Naive thymus-derived CD8-positive, alpha-beta T cell (primary cell): Measurements from ENCODE around the gene RIOK3. TPM values are rescaled to one million over a fixed set of nuclear protein-coding genes. Genes with fewer than 3 reads are reported as not detected.
"Not testable (repeated sequence)": the region's sequence is repeated elsewhere in the genome, so short reads cannot be mapped to it uniquely, and the experiment has no call there.

ENCODE experiments used
- ATAC-seq, 2 donors: fragments of 150-1000 bp; cut with Tn5 transposase in 1 of 2; sonication (Bioruptor Pico), chemical (Tn5 transposase) in 1 of 2; 1 replicate in 1 of 2; 2 replicates in 1 of 2; pipeline ENCODE4 v1.10.0; 2021; ENCODE audit warnings: mild to moderate bottlenecking in 2 of 2, moderate library complexity in 2 of 2
- POLR2A ChIA-PET: fragments of 350-600 bp; sonication (Branson Sonifier 250); formaldehyde crosslinking; loops from one replicate; lab custom pipeline; 2021; ENCODE audit warnings: antibody characterized with exemption; lab: Charles Lee
- DNase-seq, 10 donors: peaks; one replicate each; pipeline versions ENCODE4 v3.0.0 to v3.0.0-alpha.2; 2020 to 2022
- H3K27ac Mint-ChIP-seq, 10 donors: one replicate each; pipeline ENCODE4 v1.8.0; 2020 to 2022; ENCODE audit warnings: mild to moderate bottlenecking in 10 of 10, mixed read lengths in 10 of 10, moderate library complexity in 4 of 10, inconsistent platforms in 1 of 10
- H3K27me3 Mint-ChIP-seq, 5 donors: one replicate each; pipeline ENCODE4 v1.8.0; 2021 to 2022; ENCODE audit warnings: mixed read lengths in 5 of 5
- H3K36me3 Mint-ChIP-seq, 3 donors: one replicate each; pipeline ENCODE4 v1.8.0; 2020 to 2022; ENCODE audit warnings: mixed read lengths in 3 of 3, mild to moderate bottlenecking in 2 of 3, inconsistent platforms in 1 of 3
- H3K4me1 Mint-ChIP-seq, 4 donors: one replicate each; pipeline ENCODE4 v1.8.0; 2021 to 2022; ENCODE audit warnings: mixed read lengths in 4 of 4
- H3K4me3 Mint-ChIP-seq, 10 donors: one replicate each; pipeline ENCODE4 v1.8.0; 2020 to 2022; ENCODE audit warnings: mild to moderate bottlenecking in 10 of 10, mixed read lengths in 10 of 10, moderate library complexity in 6 of 10, inconsistent platforms in 1 of 10
- H3K9me3 Mint-ChIP-seq, 9 donors: one replicate each; pipeline ENCODE4 v1.8.0; 2020 to 2022; ENCODE audit warnings: mixed read lengths in 9 of 9, mild to moderate bottlenecking in 3 of 9, inconsistent platforms in 1 of 9, moderate library complexity in 1 of 9
- polyA plus RNA-seq, 3 donors: library from polyadenylated mRNA; unstranded; fragments of 300-500 nt; fragmentation: Illumina TruSeq; gene quantifications; one replicate each; pipeline ENCODE4 v1.2.3, GENCODE V29; 2021
- total RNA-seq, 8 experiments: library from RNA in 2 of 8; stranded (reverse) in 2 of 8; gene quantifications; one replicate each; pipeline ENCODE4 v1.2.3 and lab custom pipeline; 2021 to 2026

RIOK3 gene
- total and polyA plus RNA-seq, 5 experiments from 2014 or later, result 19.2 to 79.6 (median 27.7) TPM

GRCh38 chr18:23502516-23503037 is 49.5 kb downstream of the RIOK3 start:
- Mint-ChIP-seq H3K36me3 (peaks cover 0 to 19% (median 0%) of the 10 kb centered on the region in 3 donors), H3K27me3 (no peaks in the 10 kb centered on the region), H3K4me3 (peak overlapping the region; percentile 80 to 97 (median 90)), H3K4me1 (peaks cover 23 to 77% (median 46%) of the 10 kb centered on the region in 4 donors), H3K27ac (peak overlapping the region; percentile 90 to 96 (median 93)), H3K9me3 (no peaks in the 10 kb centered on the region)
- DNase-seq (no peak), ATAC-seq (no peak)
- POLR2A ChIA-PET, result interaction anchor here (0.7 to 1.8 kb wide), 7 partner anchors 13 to 83 kb away, joined by 3 to 9 read pairs (median 6); partner anchors contain the start of genes NPC1 and RIOK3

GRCh38 chr18:23503038-23503962 is 50.2 kb downstream of the RIOK3 start, which contains the start of gene RMC1:
RMC1 (plus strand) TSS chr18:23503511; CDS start chr18:23503619, 108 bp downstream.
- Mint-ChIP-seq H3K27ac (peak within 1 kb of the TSS; percentile 92 to 96 (median 95)), H3K27me3 (no peaks in the 10 kb centered on the region), H3K36me3 (peaks cover 0 to 26% (median 6%) of the 10 kb centered on the region in 3 donors), H3K4me1 (peaks cover 25 to 76% (median 53%) of the 10 kb centered on the region in 4 donors), H3K4me3 (peak within 1 kb of the TSS; percentile 91 to 97 (median 95)), H3K9me3 (no peaks in the 10 kb centered on the region)
- POLR2A ChIA-PET, result interaction anchor here (0.6 to 1.8 kb wide), 7 partner anchors 12 to 83 kb away, joined by 3 to 9 read pairs (median 6); partner anchors contain the start of genes NPC1 and RIOK3
- ATAC-seq, result peak; percentile 89
- peak; percentile 90 to 99 (median 96) for DNase-seq

GRCh38 chr18:23503963-23504344 is 50.9 kb downstream of the RIOK3 start:
- no peak for ATAC-seq

GRCh38 chr18:23504720-23505119 is 51.6 kb downstream of the RIOK3 start:
- peak overlapping the region; percentile 91 to 97 (median 95) for H3K4me3 Mint-ChIP-seq
- H3K4me1 Mint-ChIP-seq, result peaks cover 24 to 66% (median 52%) of the 10 kb centered on the region in 4 donors
- H3K27me3 Mint-ChIP-seq, result no peaks in the 10 kb centered on the region
- peaks cover 0 to 36% (median 10%) of the 10 kb centered on the region in 3 donors for H3K36me3 Mint-ChIP-seq
- ATAC-seq, result no peak
- no peaks in the 10 kb centered on the region for H3K9me3 Mint-ChIP-seq
- POLR2A ChIA-PET, result no interaction called here
- no peak for DNase-seq
- peak overlapping the region in 9 of 10 donors; percentile 75 to 95 (median 94) for H3K27ac Mint-ChIP-seq

More at GRCh38 chr18:23503963-23504344, 50.9 kb downstream of the RIOK3 start:
- POLR2A ChIA-PET, result interaction anchor here (0.6 to 1.8 kb wide), 4 partner anchors 11 to 82 kb away, joined by 3 to 7 read pairs (median 4); partner anchors contain the start of gene NPC1
- H3K4me3 Mint-ChIP-seq, result peak overlapping the region; percentile 91 to 97 (median 95)
- peaks cover 27 to 73% (median 54%) of the 10 kb centered on the region in 4 donors for H3K4me1 Mint-ChIP-seq
- H3K27ac Mint-ChIP-seq, result peak overlapping the region; percentile 91 to 95 (median 94)
- no peaks in the 10 kb centered on the region for H3K9me3 Mint-ChIP-seq
- H3K36me3 Mint-ChIP-seq, result peaks cover 0 to 33% (median 10%) of the 10 kb centered on the region in 3 donors
- no peaks in the 10 kb centered on the region for H3K27me3 Mint-ChIP-seq
- peak in 3 of 10 donors; percentile 9 to 29 (median 26) for DNase-seq

GRCh38 chr18:23506393-23506792 is 53.3 kb downstream of the RIOK3 start:
- ATAC-seq (no peak), DNase-seq (no peak)
- peaks cover 0 to 53% (median 20%) of the 10 kb centered on the region in 3 donors for H3K36me3 Mint-ChIP-seq
- peak overlapping the region in 4 of 10 donors; percentile 7 to 52 (median 30) for H3K4me3 Mint-ChIP-seq
- no peaks in the 10 kb centered on the region for H3K9me3 Mint-ChIP-seq
- H3K27ac Mint-ChIP-seq, result no peak overlapping the region
- H3K27me3 Mint-ChIP-seq, result no peaks in the 10 kb centered on the region
- POLR2A ChIA-PET, result no interaction called here
- H3K4me1 Mint-ChIP-seq, result peaks cover 24 to 63% (median 52%) of the 10 kb centered on the region in 4 donors

- H3K9me3 Mint-ChIP-seq, DNase-seq, H3K27me3 Mint-ChIP-seq, H3K4me3 Mint-ChIP-seq, POLR2A ChIA-PET, ATAC-seq: not testable (repeated sequence)
- peak overlapping the region in 2 of 10 donors; percentile 25 to 32 for H3K27ac Mint-ChIP-seq
- peaks cover 16 to 50% (median 34%) of the 10 kb centered on the region in 4 donors for H3K4me1 Mint-ChIP-seq
- H3K36me3 Mint-ChIP-seq, result peaks cover 0 to 78% (median 24%) of the 10 kb centered on the region in 3 donors
These were observed 57.8 kb downstream of the RIOK3 start for GRCh38 chr18:23510923-23511322.

- H3K9me3 Mint-ChIP-seq, H3K4me3 Mint-ChIP-seq, POLR2A ChIA-PET, H3K27me3 Mint-ChIP-seq, ATAC-seq, DNase-seq: not testable (repeated sequence)
- Mint-ChIP-seq H3K36me3 (peaks cover 0 to 81% (median 24%) of the 10 kb centered on the region in 3 donors), H3K27ac (peak overlapping the region in 5 of 10 donors; percentile 41 to 69 (median 59)), H3K4me1 (peaks cover 15 to 45% (median 29%) of the 10 kb centered on the region in 4 donors)
These were observed 59.1 kb downstream of the RIOK3 start for GRCh38 chr18:23512216-23512615.

GRCh38 chr18:23512641-23513040 is 59.6 kb downstream of the RIOK3 start:
- Mint-ChIP-seq H3K9me3 (no peaks in the 10 kb centered on the region), H3K4me3 (no peak overlapping the region), H3K4me1 (peaks cover 13 to 40% (median 26%) of the 10 kb centered on the region in 4 donors), H3K36me3 (peaks cover 0 to 81% (median 23%) of the 10 kb centered on the region in 3 donors), H3K27ac (peak overlapping the region in 9 of 10 donors; percentile 10 to 80 (median 58)), H3K27me3 (no peaks in the 10 kb centered on the region)
- DNase-seq (no peak), ATAC-seq (no peak)
- POLR2A ChIA-PET, result no interaction called here

- Mint-ChIP-seq H3K27ac (peak overlapping the region in 7 of 10 donors; percentile 2 to 84 (median 28)), H3K9me3 (no peaks in the 10 kb centered on the region), H3K27me3 (no peaks in the 10 kb centered on the region), H3K4me3 (no peak overlapping the region), H3K4me1 (peaks cover 9 to 29% (median 15%) of the 10 kb centered on the region in 4 donors), H3K36me3 (peaks cover 0 to 82% (median 19%) of the 10 kb centered on the region in 3 donors)
- POLR2A ChIA-PET, result interaction anchor here (1.0 to 1.5 kb wide), 3 partner anchors 13 to 71 kb away, joined by 4 to 8 read pairs (median 4); partner anchors contain the start of genes NPC1 and RMC1
- DNase-seq (peak; percentile 51 to 83 (median 68)), ATAC-seq (peak; percentile 99)
These were observed 62.9 kb downstream of the RIOK3 start for GRCh38 chr18:23515911-23516546.

GRCh38 chr18:23519734-23520133 is 66.6 kb downstream of the RIOK3 start:
- H3K4me3 Mint-ChIP-seq, result no peak overlapping the region
- POLR2A ChIA-PET, result no interaction called here
- peaks cover 5 to 11% (median 6%) of the 10 kb centered on the region in 4 donors for H3K4me1 Mint-ChIP-seq
- H3K27me3 Mint-ChIP-seq, result no peaks in the 10 kb centered on the region
- ATAC-seq, result no peak
- H3K36me3 Mint-ChIP-seq, result peaks cover 0 to 86% (median 36%) of the 10 kb centered on the region in 3 donors
- no peak for DNase-seq
- no peaks in the 10 kb centered on the region for H3K9me3 Mint-ChIP-seq
- peak overlapping the region in 2 of 10 donors; percentile 31 to 44 for H3K27ac Mint-ChIP-seq

GRCh38 chr18:23521271-23521670 is 68.2 kb downstream of the RIOK3 start:
- POLR2A ChIA-PET, result no interaction called here
- Mint-ChIP-seq H3K27ac (peak overlapping the region in 2 of 10 donors; percentile 16 to 24), H3K4me3 (no peak overlapping the region)

More at GRCh38 chr18:23521271-23521670, 68.2 kb downstream of the RIOK3 start:
- no peaks in the 10 kb centered on the region for H3K27me3 Mint-ChIP-seq
- no peaks in the 10 kb centered on the region for H3K9me3 Mint-ChIP-seq
- DNase-seq (no peak), ATAC-seq (no peak)
- H3K36me3 Mint-ChIP-seq, result peaks cover 0 to 92% (median 36%) of the 10 kb centered on the region in 3 donors
- H3K4me1 Mint-ChIP-seq, result peaks cover 0 to 5% (median under 1%) of the 10 kb centered on the region in 4 donors
